Glutamatergic neuron (in vitro differentiated cells): ENCODE data around the gene AANAT. TPM values are rescaled to one million over a fixed set of nuclear protein-coding genes. Genes with fewer than 3 reads are reported as not detected.

Source experiments
- DNase-seq: peaks from one replicate; pipeline ENCODE4 v3.0.0; 2022
- H3K27ac Mint-ChIP-seq: one replicate; pipeline ENCODE4 v1.8.0; 2020; ENCODE audit warnings: mild to moderate bottlenecking, mixed read lengths, inconsistent platforms; ENCODE audit not compliant: unreplicated experiment
- H3K27me3 Mint-ChIP-seq: one replicate; pipeline ENCODE4 v1.8.0; 2020; ENCODE audit warnings: mild to moderate bottlenecking, moderate library complexity, mixed read lengths, inconsistent platforms; ENCODE audit not compliant: unreplicated experiment
- H3K36me3 Mint-ChIP-seq: one replicate; pipeline ENCODE4 v1.8.0; 2020; ENCODE audit warnings: mild to moderate bottlenecking, mixed read lengths, inconsistent platforms; ENCODE audit not compliant: unreplicated experiment
- H3K4me1 Mint-ChIP-seq: one replicate; pipeline ENCODE4 v1.8.0; 2020; ENCODE audit warnings: mild to moderate bottlenecking, low read depth, mixed read lengths, inconsistent platforms; ENCODE audit not compliant: unreplicated experiment
- H3K4me3 Mint-ChIP-seq: one replicate; pipeline ENCODE4 v1.8.0; 2020; ENCODE audit warnings: mild to moderate bottlenecking, mixed read lengths, inconsistent platforms; ENCODE audit not compliant: unreplicated experiment
- H3K9me3 Mint-ChIP-seq: one replicate; pipeline ENCODE4 v1.8.0; 2020; ENCODE audit warnings: mild to moderate bottlenecking, moderate library complexity, mixed read lengths, inconsistent platforms; ENCODE audit not compliant: unreplicated experiment
- CTCF ChIP-seq: fragments of 200-600 bp; sonication (generic); IDR thresholded peaks from one replicate; pipeline ENCODE4 v1.5.0; 2021; ENCODE audit not compliant: partially characterized antibody, unreplicated experiment
- total RNA-seq: library from RNA; stranded (reverse); fragmentation: NEBNext Ultra II Directional; extraction: Animal tissue kit (Norgen Biotek cat#: 25700); gene quantifications from one replicate; pipeline ENCODE4 v1.2.1, GENCODE V29; 2021; ENCODE audit not compliant: unreplicated experiment

The AANAT gene
- total RNA-seq, 1 donor from 2014 or later: 0.39 TPM

- TF ChIP-seq CTCF: no peak
- H3K27me3 Mint-ChIP-seq: peaks cover 5% of the 10 kb centered on the region
- no peak overlapping the region for H3K27ac Mint-ChIP-seq
- H3K9me3 Mint-ChIP-seq: no peaks in the 10 kb centered on the region
- no peak overlapping the region for H3K4me3 Mint-ChIP-seq
- no peak for DNase-seq
- H3K36me3 Mint-ChIP-seq: no peaks in the 10 kb centered on the region
- no peaks in the 10 kb centered on the region for H3K4me1 Mint-ChIP-seq
Measured at GRCh38 chr17:76474894-76475293, 7.5 kb downstream of the AANAT start.

- H3K9me3 Mint-ChIP-seq: no peaks in the 10 kb centered on the region
Measured at GRCh38 chr17:76475302-76475701, 7.9 kb downstream of the AANAT start.

GRCh38 chr17:76476736-76477135, 9.3 kb downstream of the AANAT start:
- no peak for DNase-seq
- H3K27ac Mint-ChIP-seq: no peak overlapping the region
- peaks cover 6% of the 10 kb centered on the region for H3K4me1 Mint-ChIP-seq
- H3K9me3 Mint-ChIP-seq: no peaks in the 10 kb centered on the region
- H3K4me3 Mint-ChIP-seq: no peak overlapping the region
- no peaks in the 10 kb centered on the region for H3K27me3 Mint-ChIP-seq
- no peaks in the 10 kb centered on the region for H3K36me3 Mint-ChIP-seq
- TF ChIP-seq CTCF: no peak

More at GRCh38 chr17:76475302-76475701, 7.9 kb downstream of the AANAT start:
- Mint-ChIP-seq H3K4me3 (no peak overlapping the region), H3K36me3 (no peaks in the 10 kb centered on the region), H3K27ac (peak overlapping the region; percentile 55), H3K27me3 (peaks cover 5% of the 10 kb centered on the region), H3K4me1 (no peaks in the 10 kb centered on the region)
- no peak for DNase-seq
- no peak for TF ChIP-seq CTCF

GRCh38 chr17:76477576-76477975, 10.2 kb downstream of the AANAT start:
- Mint-ChIP-seq H3K4me1 (peaks cover 9% of the 10 kb centered on the region), H3K27me3 (no peaks in the 10 kb centered on the region), H3K36me3 (no peaks in the 10 kb centered on the region), H3K9me3 (peaks cover 5% of the 10 kb centered on the region), H3K27ac (no peak overlapping the region), H3K4me3 (no peak overlapping the region)
- TF ChIP-seq CTCF: no peak
- DNase-seq: no peak

GRCh38 chr17:76478097-76478496, 10.7 kb downstream of the AANAT start:
- Mint-ChIP-seq H3K9me3 (peaks cover 5% of the 10 kb centered on the region), H3K4me3 (no peak overlapping the region), H3K36me3 (no peaks in the 10 kb centered on the region), H3K27ac (no peak overlapping the region), H3K27me3 (no peaks in the 10 kb centered on the region), H3K4me1 (peaks cover 9% of the 10 kb centered on the region)
- TF ChIP-seq CTCF: no peak
- no peak for DNase-seq
